Thoracic aorta (tissue), 2 donors: ENCODE results near the gene ARHGEF16. TPM values are rescaled to one million over a fixed set of nuclear protein-coding genes. Genes with fewer than 3 reads are reported as not detected.
A peak's percentile ranks its signal among the peaks of the same experiment; 100 is the strongest.

Source experiments
- ATAC-seq: fragments of 150-250 bp; one replicate; pipeline ENCODE4 v1.8.0; 2017; ENCODE audit warnings: low read depth; ENCODE audit not compliant: insufficient number of reproducible peaks, low FRiP score
- DNase-seq: peaks from one replicate; pipeline ENCODE4 v3.0.0-alpha.2; 2020; ENCODE audit warnings: low spot score
- H3K27ac ChIP-seq, 2 donors: fragments of 200-600 bp; sonication (generic); 1 replicate in 1 of 2; 2 replicates in 1 of 2; pipeline ENCODE4 v1.5.1; 2016; ENCODE audit warnings: mild to moderate bottlenecking in 2 of 2, moderate library complexity in 2 of 2
- H3K27me3 ChIP-seq: fragments of 200-600 bp; sonication (generic); replicated peaks from 2 replicates; pipeline ENCODE4 v1.6.0; 2016; ENCODE audit warnings: mild to moderate bottlenecking; ENCODE audit not compliant: insufficient read depth
- H3K36me3 ChIP-seq: fragments of 200-600 bp; sonication (generic); one replicate; pipeline ENCODE4 v1.5.1; 2016
- H3K4me1 ChIP-seq, 2 donors: fragments of 200-600 bp; sonication (generic); 1 replicate in 1 of 2; 2 replicates in 1 of 2; pipeline versions ENCODE4 v1.5.1 to v1.6.0; 2016; ENCODE audit warnings: low read depth in 2 of 2, mild to moderate bottlenecking in 1 of 2; ENCODE audit not compliant: control insufficient read depth in 1 of 2
- H3K4me3 ChIP-seq: fragments of 200-600 bp; sonication (generic); 2 replicates; pipeline ENCODE4 v1.5.1; 2016; ENCODE audit warnings: mild to moderate bottlenecking
- H3K9me3 ChIP-seq: fragments of 200-600 bp; sonication (generic); 2 replicates; pipeline ENCODE4 v1.5.1; 2016
- total RNA-seq, 2 donors: library from RNA; depleted of rRNA; stranded (reverse); fragments of >200 nt; gene quantifications; one replicate each; pipeline versions ENCODE4 v1.1.0 to v1.2.3, GENCODE V29; 2016
- TF ChIP-seq, protein P1 (sequence below): fragments of 200-600 bp; sonication (generic); IDR thresholded peaks from one replicate; pipeline ENCODE4 v1.5.1; 2019; ENCODE audit warnings: antibody characterized with exemption

ARHGEF16 gene
- total RNA-seq, 2 donors from 2014 or later, result 1.6 to 2.4 TPM

DNA sequence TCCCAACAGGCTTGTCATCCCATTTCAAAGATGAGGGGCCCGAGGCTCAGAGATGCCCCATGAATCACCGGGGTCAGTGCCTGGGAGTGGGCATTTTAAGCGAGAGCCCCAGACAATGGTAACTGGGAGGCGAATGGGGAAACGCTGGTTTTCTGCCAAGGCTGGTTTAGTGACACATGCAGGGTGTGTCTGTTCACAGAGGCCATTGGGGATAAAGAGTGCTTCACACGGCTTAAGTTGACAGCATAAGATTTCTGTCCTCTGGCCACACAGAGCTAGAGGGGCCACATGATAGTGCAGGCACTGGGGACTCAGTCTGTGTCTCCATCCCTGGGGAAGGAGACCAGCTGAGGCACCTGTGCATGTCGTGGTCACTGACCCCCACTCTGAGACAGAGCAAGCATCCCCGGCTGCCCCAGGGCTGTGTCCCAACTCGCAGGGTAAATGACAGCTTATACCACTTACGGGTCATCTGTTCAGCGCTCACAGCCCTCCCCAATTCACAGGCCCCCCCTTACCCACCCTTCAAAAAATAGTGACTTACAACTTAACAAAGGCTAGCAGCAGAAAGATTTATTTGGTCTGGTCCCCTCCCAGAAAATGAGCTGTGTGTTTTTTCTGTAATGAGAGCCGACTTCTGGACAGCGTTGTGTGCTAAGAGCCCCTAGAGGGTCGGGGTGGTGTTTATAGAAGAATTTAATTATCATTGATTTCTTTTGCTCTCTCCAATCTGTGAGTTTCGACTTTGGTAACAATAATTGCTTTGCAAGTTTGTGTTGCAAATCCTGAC lies 34.9 kb upstream of the ARHGEF16 start:
- DNase-seq, result no peak
- Histone ChIP-seq H3K27ac (peak overlapping the region in 1 of 2 donors; percentile 23), H3K36me3 (peaks cover 43% of the 10 kb centered on the region), H3K27me3 (no peaks in the 10 kb centered on the region), H3K4me3 (no peak overlapping the region), H3K9me3 (peaks cover 8% of the 10 kb centered on the region), H3K4me1 (peaks cover 28 to 49% of the 10 kb centered on the region in 2 donors)
- TF ChIP-seq, protein P1, sequence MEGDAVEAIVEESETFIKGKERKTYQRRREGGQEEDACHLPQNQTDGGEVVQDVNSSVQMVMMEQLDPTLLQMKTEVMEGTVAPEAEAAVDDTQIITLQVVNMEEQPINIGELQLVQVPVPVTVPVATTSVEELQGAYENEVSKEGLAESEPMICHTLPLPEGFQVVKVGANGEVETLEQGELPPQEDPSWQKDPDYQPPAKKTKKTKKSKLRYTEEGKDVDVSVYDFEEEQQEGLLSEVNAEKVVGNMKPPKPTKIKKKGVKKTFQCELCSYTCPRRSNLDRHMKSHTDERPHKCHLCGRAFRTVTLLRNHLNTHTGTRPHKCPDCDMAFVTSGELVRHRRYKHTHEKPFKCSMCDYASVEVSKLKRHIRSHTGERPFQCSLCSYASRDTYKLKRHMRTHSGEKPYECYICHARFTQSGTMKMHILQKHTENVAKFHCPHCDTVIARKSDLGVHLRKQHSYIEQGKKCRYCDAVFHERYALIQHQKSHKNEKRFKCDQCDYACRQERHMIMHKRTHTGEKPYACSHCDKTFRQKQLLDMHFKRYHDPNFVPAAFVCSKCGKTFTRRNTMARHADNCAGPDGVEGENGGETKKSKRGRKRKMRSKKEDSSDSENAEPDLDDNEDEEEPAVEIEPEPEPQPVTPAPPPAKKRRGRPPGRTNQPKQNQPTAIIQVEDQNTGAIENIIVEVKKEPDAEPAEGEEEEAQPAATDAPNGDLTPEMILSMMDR, result no peak
- ATAC-seq, result no peak

DNA sequence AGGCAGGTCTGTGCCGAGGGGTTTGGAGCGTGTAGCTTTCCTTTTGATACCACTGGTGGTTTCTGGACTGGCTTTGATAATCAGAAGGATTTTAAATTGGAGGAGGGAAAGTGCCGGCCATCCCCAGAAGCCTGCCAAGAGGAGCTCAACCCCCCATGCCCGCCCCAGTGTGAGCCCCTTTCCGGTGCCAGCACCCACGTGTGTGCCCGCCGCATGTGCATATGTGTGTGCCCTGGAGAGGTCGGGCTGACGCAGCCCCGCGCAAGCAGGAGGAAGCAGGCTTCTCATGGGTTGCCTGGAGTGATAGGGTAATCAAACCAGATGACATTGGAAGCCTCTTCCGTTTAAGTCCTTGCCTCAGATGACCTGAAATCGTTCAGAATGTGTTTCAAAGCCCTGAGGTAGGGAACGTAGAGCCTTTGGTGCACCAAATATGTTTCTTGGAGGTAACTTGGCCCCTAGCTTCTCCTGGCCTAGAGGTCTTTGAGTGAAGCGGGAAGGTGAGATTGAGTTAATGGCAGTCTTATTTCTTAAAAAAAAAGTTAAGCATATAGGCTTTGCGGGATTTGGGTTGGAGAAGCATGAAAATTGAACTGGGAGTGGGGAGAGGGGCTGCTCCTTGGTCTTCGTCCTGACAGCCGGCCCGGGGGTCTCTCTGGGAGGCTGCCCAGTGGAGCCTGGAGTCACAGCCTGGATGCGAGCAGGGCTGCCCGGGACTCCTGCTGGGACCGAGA lies 34.1 kb upstream of the ARHGEF16 start:
- DNase-seq (no peak), ATAC-seq (no peak)
- peak overlapping the region in 1 of 2 donors; percentile 23 for H3K27ac ChIP-seq
- peaks cover 45% of the 10 kb centered on the region for H3K36me3 ChIP-seq
- peaks cover 28 to 52% of the 10 kb centered on the region in 2 donors for H3K4me1 ChIP-seq
- no peak overlapping the region for H3K4me3 ChIP-seq
- H3K9me3 ChIP-seq, result peaks cover 8% of the 10 kb centered on the region
- TF ChIP-seq, protein P1, result no peak
- no peaks in the 10 kb centered on the region for H3K27me3 ChIP-seq

DNA sequence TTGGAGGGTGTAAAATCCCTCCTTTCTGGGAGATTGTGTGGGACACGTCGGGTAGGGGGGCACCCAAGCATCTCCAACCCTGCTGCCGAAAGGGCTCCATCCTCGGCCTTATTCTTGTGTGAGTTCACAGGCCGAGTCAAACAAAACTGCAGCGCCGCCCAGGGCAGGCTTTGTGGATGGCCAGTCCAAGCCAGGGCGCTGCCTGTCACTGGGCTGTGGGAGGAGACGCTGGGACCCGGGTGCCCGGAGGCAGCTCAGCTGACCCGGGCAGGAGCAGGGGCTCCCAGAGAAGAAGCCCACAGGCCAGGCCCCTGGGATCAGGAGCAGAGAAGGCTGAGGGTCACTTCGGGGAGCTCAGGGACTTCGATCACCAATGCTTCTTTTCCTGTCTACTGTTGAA lies 31.8 kb upstream of the ARHGEF16 start:
- peak overlapping the region; percentile 14 for H3K4me3 ChIP-seq
- peak overlapping the region; percentile 73 to 85 for H3K27ac ChIP-seq
- H3K36me3 ChIP-seq, result peaks cover 51% of the 10 kb centered on the region
- peaks cover 28 to 52% of the 10 kb centered on the region in 2 donors for H3K4me1 ChIP-seq
- DNase-seq (no peak), ATAC-seq (no peak)
- no peaks in the 10 kb centered on the region for H3K9me3 ChIP-seq
- no peaks in the 10 kb centered on the region for H3K27me3 ChIP-seq
- TF ChIP-seq, protein P1, result no peak

DNA sequence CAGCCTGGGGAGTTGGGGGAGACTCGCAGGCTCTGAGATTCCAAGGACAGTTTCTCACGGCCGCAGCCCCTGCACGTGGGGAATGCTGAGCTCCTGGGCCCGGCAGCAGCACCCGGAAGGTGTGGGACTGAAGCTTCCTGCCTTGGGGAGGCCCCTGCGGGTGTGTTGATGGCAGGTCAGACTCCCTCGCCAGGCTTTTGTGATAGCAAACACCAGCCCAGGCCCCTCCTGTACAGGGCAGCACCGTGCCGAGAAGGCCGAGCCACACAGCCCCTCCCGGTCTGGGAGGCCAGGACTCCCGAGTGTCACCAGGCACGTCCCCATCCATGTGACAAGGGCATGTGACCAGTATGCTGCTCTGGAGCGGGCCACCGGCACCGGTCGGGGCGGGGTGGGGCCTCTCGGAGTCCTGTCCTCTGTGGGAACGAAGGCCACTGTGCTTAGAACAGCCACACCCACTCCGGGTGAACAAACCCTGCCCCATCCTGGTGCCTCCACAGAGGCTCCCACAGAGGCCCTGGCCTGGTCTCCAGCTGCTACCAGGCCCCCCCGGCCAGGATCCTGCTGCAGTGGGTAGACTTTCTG lies 31.1 kb upstream of the ARHGEF16 start:
- Histone ChIP-seq H3K9me3 (no peaks in the 10 kb centered on the region), H3K36me3 (peaks cover 51% of the 10 kb centered on the region), H3K4me1 (peaks cover 28 to 52% of the 10 kb centered on the region in 2 donors), H3K4me3 (peak overlapping the region; percentile 14), H3K27ac (peak overlapping the region; percentile 73 to 85), H3K27me3 (no peaks in the 10 kb centered on the region)
- TF ChIP-seq, protein P1, result no peak
- peak; percentile 51 for DNase-seq
- ATAC-seq, result peak; percentile 46
